A673 (cell line): ENCODE measurements around the gene TMEM45A. TPM values are rescaled to one million over a fixed set of nuclear protein-coding genes. Genes with fewer than 3 reads are reported as not detected.

Source experiments
- BruUV-seq: library from RNA; stranded (reverse); fragments of 400-500 nt; replicated peaks from 2 replicates; lab custom pipeline; 2021; lab: Mats Ljungman, UMichigan
- CTCF ChIA-PET: fragments of 300-600 bp; sonication (Branson Sonifier 250); formaldehyde crosslinking; loops from one replicate; lab custom pipeline; 2022; ENCODE audit warnings: antibody characterized with exemption; lab: Charles Lee
- POLR2A ChIA-PET: fragments of 300-600 bp; sonication (Branson Sonifier 250); formaldehyde crosslinking; loops from one replicate; lab custom pipeline; 2022; ENCODE audit warnings: antibody characterized with exemption; ENCODE audit not compliant: low non-redundant PET; lab: Charles Lee
- DNase-seq: peaks from one replicate; pipeline ENCODE4 v3.0.0-alpha.2; 2015; ENCODE audit warnings: low spot score
- H3K27ac ChIP-seq: fragments of 200-600 bp; sonication (generic); 2 replicates; pipeline ENCODE4 v1.5.1; 2016; ENCODE audit warnings: mixed run types, low read depth, mild to moderate bottlenecking, mixed read lengths, antibody characterized with exemption, low read length; ENCODE audit not compliant: poor library complexity, severe bottlenecking
- H3K27me3 ChIP-seq: fragments of 200-600 bp; sonication (generic); replicated peaks from 2 replicates; pipeline ENCODE4 v1.6.1; 2017; ENCODE audit warnings: mixed run types, low read depth, mild to moderate bottlenecking, mixed read lengths, antibody characterized with exemption, low read length; ENCODE audit not compliant: insufficient read depth, poor library complexity
- H3K36me3 ChIP-seq: fragments of 200-600 bp; sonication (generic); 2 replicates; pipeline ENCODE4 v1.6.1; 2016; ENCODE audit warnings: mixed run types, mild to moderate bottlenecking, mixed read lengths, antibody characterized with exemption, low read length; ENCODE audit not compliant: insufficient read depth, poor library complexity, severe bottlenecking
- H3K4me1 ChIP-seq: fragments of 200-600 bp; sonication (generic); 2 replicates; pipeline ENCODE4 v1.6.1; 2017; ENCODE audit warnings: mixed run types, mild to moderate bottlenecking, mixed read lengths, antibody characterized with exemption, low read length; ENCODE audit not compliant: insufficient read depth, poor library complexity, severe bottlenecking
- H3K4me3 ChIP-seq: fragments of 200-600 bp; sonication (generic); 2 replicates; pipeline ENCODE4 v1.5.1; 2016; ENCODE audit warnings: low read depth, mixed run types, mild to moderate bottlenecking, mixed read lengths, low read length; ENCODE audit not compliant: poor library complexity, severe bottlenecking
- H3K9me3 ChIP-seq: fragments of 200-600 bp; sonication (generic); 2 replicates; pipeline ENCODE4 v1.6.1; 2016; ENCODE audit warnings: mixed run types, low read depth, mild to moderate bottlenecking, mixed read lengths, antibody characterized with exemption, low read length; ENCODE audit not compliant: poor library complexity, severe bottlenecking
- CTCF ChIP-seq: fragments of 300-800, 200-600 bp; sonication (generic); conservative IDR thresholded peaks from 2 replicates; pipeline ENCODE4 v1.5.1; 2017; ENCODE audit warnings: low read depth, mild to moderate bottlenecking, antibody characterized with exemption, low read length, moderate library complexity, mixed read lengths
- EZH2 ChIP-seq: fragments of 200-600 bp; sonication (generic); IDR thresholded peaks from 2 replicates; pipeline ENCODE4 v1.6.1; 2017; ENCODE audit warnings: borderline replicate concordance, low read depth, mild to moderate bottlenecking, mixed read lengths, antibody characterized with exemption, low read length; ENCODE audit not compliant: poor library complexity, severe bottlenecking
- intact Hi-C: fragments of 100-400 bp; cut with micrococcal nuclease; formaldehyde crosslinking; loops from one replicate; pipeline ENCODE4 v1.10.0; 2022; ENCODE audit not compliant: unreplicated experiment
- total RNA-seq: library from RNA; stranded (reverse); gene quantifications from 2 replicates; pipeline ENCODE4 v1.2.3, GENCODE V29; 2021

The TMEM45A gene
- total RNA-seq, 1 experiment from 2014 or later: 3.4 TPM

- Histone ChIP-seq H3K4me3 (no peak overlapping the region), H3K27ac (peak overlapping the region; percentile 28), H3K4me1 (peaks cover 51% of the 10 kb centered on the region), H3K36me3 (no peaks in the 10 kb centered on the region), H3K9me3 (no peaks in the 10 kb centered on the region), H3K27me3 (no peaks in the 10 kb centered on the region)
- ChIA-PET CTCF (interaction anchor here (0.8 kb wide), 1 partner anchor 143 kb away, joined by 6 read pairs; no protein-coding TSS in a partner anchor), POLR2A (no interaction called here)
- BruUV-seq: no TSS peak
- no peak for DNase-seq
- intact Hi-C loops: loop anchor here (10.0 kb wide), 1 partner anchor 589 kb away; no protein-coding TSS in a partner anchor
- TF ChIP-seq EZH2 (no peak), CTCF (no peak)
Observed at GRCh38 chr3:100605358-100605757, 112.9 kb downstream of the TMEM45A start.

- intact Hi-C loops: loop anchor here (10.0 kb wide), 1 partner anchor 588 kb away; no protein-coding TSS in a partner anchor
- H3K9me3 ChIP-seq: no peaks in the 10 kb centered on the region
- no peak overlapping the region for H3K4me3 ChIP-seq
- H3K27ac ChIP-seq: no peak overlapping the region
- ChIA-PET POLR2A (no interaction called here), CTCF (no interaction called here)
- no TSS peak for BruUV-seq
- H3K4me1 ChIP-seq: peaks cover 55% of the 10 kb centered on the region
- no peaks in the 10 kb centered on the region for H3K36me3 ChIP-seq
- DNase-seq: no peak
- TF ChIP-seq CTCF (no peak), EZH2 (no peak)
- H3K27me3 ChIP-seq: no peaks in the 10 kb centered on the region
Observed at GRCh38 chr3:100606894-100607512, 114.6 kb downstream of the TMEM45A start.

GRCh38 chr3:100609305-100609704 is 116.9 kb downstream of the TMEM45A start, which contains the start of gene ADGRG7:
ADGRG7 (plus strand) TSS chr3:100609601; CDS start chr3:100609857, 256 bp downstream.
- no peaks in the 10 kb centered on the region for H3K9me3 ChIP-seq
- no peak for DNase-seq
- TF ChIP-seq CTCF: no peak
- no peak for TF ChIP-seq EZH2
- intact Hi-C loops: loop anchor here (10.0 kb wide), 1 partner anchor 585 kb away; no protein-coding TSS in a partner anchor
- H3K27ac ChIP-seq: peak within 1 kb of the TSS; percentile 98
- ChIA-PET CTCF (interaction anchor here (1.5 kb wide), 1 partner anchor 147 kb away, joined by 7 read pairs; no protein-coding TSS in a partner anchor), POLR2A (no interaction called here)
- BruUV-seq: no TSS peak
- H3K36me3 ChIP-seq: no peaks in the 10 kb centered on the region
- H3K27me3 ChIP-seq: no peaks in the 10 kb centered on the region
- H3K4me1 ChIP-seq: peaks cover 59% of the 10 kb centered on the region
- peak within 1 kb of the TSS; percentile 41 for H3K4me3 ChIP-seq
